Stomach (tissue), 9 donors: ENCODE measurements around the gene TMEM123. TPM values are rescaled to one million over a fixed set of nuclear protein-coding genes. Genes with fewer than 3 reads are reported as not detected.
A peak's percentile ranks its signal among the peaks of the same experiment; 100 is the strongest.

Experiments
- DNase-seq, 2 donors: peaks; one replicate each; pipeline versions ENCODE4 v3.0.0 to v3.0.0-alpha.2; 2013 to 2019
- H3K27ac ChIP-seq, 5 donors: fragments of 200-600 bp in 4 of 5; sonication (generic) in 4 of 5; one replicate each; pipeline ENCODE4 v1.5.1; 2013 to 2019; ENCODE audit warnings: mild to moderate bottlenecking in 1 of 5, moderate library complexity in 1 of 5
- H3K27me3 ChIP-seq, 3 donors: fragments of 200-600 bp; sonication (generic); one replicate each; pipeline ENCODE4 v1.5.1; 2017 to 2019; ENCODE audit warnings: mixed run types in 1 of 3
- H3K36me3 ChIP-seq, 4 donors: fragments of 200-600 bp; sonication (generic); 1 replicate in 3 of 4; 2 replicates in 1 of 4; pipeline ENCODE4 v1.5.1; 2016 to 2019
- H3K4me1 ChIP-seq, 4 donors: fragments of 200-600 bp; sonication (generic); one replicate each; pipeline ENCODE4 v1.5.1; 2016 to 2019
- H3K4me3 ChIP-seq, 4 donors: fragments of 200-600 bp; sonication (generic) in 3 of 4; one replicate each; pipeline ENCODE4 v1.5.1; 2016 to 2019; ENCODE audit warnings: mild to moderate bottlenecking in 1 of 4
- H3K9me3 ChIP-seq, 4 donors: fragments of 200-600 bp; sonication (generic); one replicate each; pipeline ENCODE4 v1.5.1; 2016 to 2019
- EP300 ChIP-seq: sonication (generic); formaldehyde crosslinking; IDR thresholded peaks from one replicate; pipeline ENCODE4 v1.6.1; 2017; ENCODE audit warnings: antibody characterized with exemption
- POLR2A ChIP-seq, 4 donors: fragments of 450-650 bp; IDR thresholded peaks; one replicate each; pipeline ENCODE4 v1.6.1; 2016; ENCODE audit warnings: antibody characterized with exemption in 4 of 4, control low read depth in 2 of 4, mild to moderate bottlenecking in 1 of 4, moderate library complexity in 1 of 4
- POLR2AphosphoS5 ChIP-seq, 3 donors: sonication (generic); formaldehyde crosslinking; IDR thresholded peaks; one replicate each; pipeline ENCODE4 v1.6.1; 2016; ENCODE audit warnings: antibody characterized with exemption in 3 of 3
- WGBS, 5 donors: extraction: QIAGEN DNeasy Blood & Tissue Kit in 3 of 5; methylation state at CpG; one replicate each; pipeline versions ENCODE4 v1.1.5 to v1.1.7; 2013 to 2018; 5-methylcytosine and 5-hydroxymethylcytosine counted together
- intact Hi-C: fragments of 100-400 bp; cut with DNase I; formaldehyde crosslinking; loops from one replicate; pipeline ENCODE4 v1.15.1; 2023; ENCODE audit warnings: low total_unique reads
- polyA plus RNA-seq, 3 donors: library from polyadenylated mRNA; stranded (reverse); fragments of 200-250 nt; gene quantifications; one replicate each; pipeline ENCODE4 v1.2.3, GENCODE V29; 2013
- total RNA-seq, 5 donors: library from RNA; depleted of rRNA; stranded (reverse); fragments of >200 nt; gene quantifications; one replicate each; pipeline versions ENCODE4 v1.1.0 to v1.2.3, GENCODE V29; 2014 to 2016
- TF ChIP-seq, protein P1 (sequence below), 7 experiments: fragments of 450-650 bp in 4 of 7; fragments of 200-600 bp in 3 of 7; sonication (generic) in 3 of 7; IDR thresholded peaks; one replicate each; pipeline ENCODE4 v1.5.1; 2016 to 2019; ENCODE audit warnings: antibody characterized with exemption in 7 of 7, control low read depth in 2 of 7, mild to moderate bottlenecking in 1 of 7
- donor health status: healthy with polysubstance abuse.
- donor health status: Bipolar disorder and iron deficiency.
- donor health status: healthy.

TMEM123 gene
- total and polyA plus RNA-seq, 8 donors = 16.2 to 226 (median 51.6) TPM

DNA sequence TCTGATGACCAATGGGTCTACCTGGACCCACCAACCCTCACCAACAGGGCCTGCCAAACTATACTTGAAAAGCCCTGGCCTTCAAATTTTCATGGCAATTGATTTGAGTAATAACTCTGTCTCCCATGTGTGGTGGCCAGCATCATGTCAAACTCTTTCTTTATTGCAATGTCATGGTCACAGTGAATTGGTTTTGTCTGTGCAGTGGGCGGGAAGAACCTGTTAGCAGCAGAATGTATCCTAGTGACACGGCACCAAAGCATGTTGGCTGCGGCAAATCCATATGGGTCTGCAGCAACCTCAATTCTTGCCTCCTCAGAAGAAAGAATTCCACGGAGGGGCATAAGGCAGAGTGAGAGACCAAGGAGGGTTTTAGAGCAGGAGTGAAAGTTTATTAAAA is 19.6 kb upstream of the TMEM123 start:
- WGBS, 5 donors = 96 to 100% (median 97%) methylated on average over 4 of the region's 4 CpGs
- Histone ChIP-seq H3K9me3 (no peaks in the 10 kb centered on the region), H3K27ac (peak overlapping the region in 1 of 5 donors; percentile 13), H3K27me3 (no peaks in the 10 kb centered on the region), H3K36me3 (no peaks in the 10 kb centered on the region), H3K4me3 (no peak overlapping the region), H3K4me1 (peaks cover 7 to 44% (median 33%) of the 10 kb centered on the region in 4 donors)
- intact Hi-C loops = no loop called here
- no peak for TF ChIP-seq POLR2AphosphoS5 (IDR thresholded peaks at IDR 0.05)
- no peak for TF ChIP-seq EP300
- DNase-seq = no peak

DNA sequence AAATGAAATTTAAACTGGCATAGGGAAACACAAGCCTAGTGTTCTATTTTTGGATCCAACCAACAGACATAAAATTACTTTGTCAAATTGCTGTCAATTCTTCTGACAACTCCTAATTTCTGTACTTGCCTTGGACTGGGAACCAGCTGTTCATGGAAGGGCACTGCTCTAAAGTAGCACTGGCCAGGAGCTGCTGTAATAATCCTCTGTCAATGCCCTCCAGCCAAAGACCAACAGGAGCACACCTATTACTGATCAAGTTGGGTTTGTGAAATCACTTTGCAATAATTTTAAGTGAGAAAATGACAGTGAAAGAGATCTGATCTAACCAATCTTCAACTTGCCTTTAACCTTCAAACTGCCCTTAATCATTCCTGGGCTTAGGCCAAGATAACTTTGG is 18.9 kb upstream of the TMEM123 start:
- no peaks in the 10 kb centered on the region for H3K36me3 ChIP-seq
- peaks cover 7 to 48% (median 31%) of the 10 kb centered on the region in 4 donors for H3K4me1 ChIP-seq
- DNase-seq = no peak
- H3K27me3 ChIP-seq = no peaks in the 10 kb centered on the region
- TF ChIP-seq, protein P1, sequence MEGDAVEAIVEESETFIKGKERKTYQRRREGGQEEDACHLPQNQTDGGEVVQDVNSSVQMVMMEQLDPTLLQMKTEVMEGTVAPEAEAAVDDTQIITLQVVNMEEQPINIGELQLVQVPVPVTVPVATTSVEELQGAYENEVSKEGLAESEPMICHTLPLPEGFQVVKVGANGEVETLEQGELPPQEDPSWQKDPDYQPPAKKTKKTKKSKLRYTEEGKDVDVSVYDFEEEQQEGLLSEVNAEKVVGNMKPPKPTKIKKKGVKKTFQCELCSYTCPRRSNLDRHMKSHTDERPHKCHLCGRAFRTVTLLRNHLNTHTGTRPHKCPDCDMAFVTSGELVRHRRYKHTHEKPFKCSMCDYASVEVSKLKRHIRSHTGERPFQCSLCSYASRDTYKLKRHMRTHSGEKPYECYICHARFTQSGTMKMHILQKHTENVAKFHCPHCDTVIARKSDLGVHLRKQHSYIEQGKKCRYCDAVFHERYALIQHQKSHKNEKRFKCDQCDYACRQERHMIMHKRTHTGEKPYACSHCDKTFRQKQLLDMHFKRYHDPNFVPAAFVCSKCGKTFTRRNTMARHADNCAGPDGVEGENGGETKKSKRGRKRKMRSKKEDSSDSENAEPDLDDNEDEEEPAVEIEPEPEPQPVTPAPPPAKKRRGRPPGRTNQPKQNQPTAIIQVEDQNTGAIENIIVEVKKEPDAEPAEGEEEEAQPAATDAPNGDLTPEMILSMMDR (IDR thresholded peaks at IDR 0.05) = no peak
- TF ChIP-seq POLR2A (IDR thresholded peaks at IDR 0.05) (no peak), EP300 (no peak), POLR2AphosphoS5 (IDR thresholded peaks at IDR 0.05) (no peak)
- intact Hi-C loops = no loop called here
- H3K27ac ChIP-seq = no peak overlapping the region
- H3K9me3 ChIP-seq = no peaks in the 10 kb centered on the region
- no peak overlapping the region for H3K4me3 ChIP-seq

DNA sequence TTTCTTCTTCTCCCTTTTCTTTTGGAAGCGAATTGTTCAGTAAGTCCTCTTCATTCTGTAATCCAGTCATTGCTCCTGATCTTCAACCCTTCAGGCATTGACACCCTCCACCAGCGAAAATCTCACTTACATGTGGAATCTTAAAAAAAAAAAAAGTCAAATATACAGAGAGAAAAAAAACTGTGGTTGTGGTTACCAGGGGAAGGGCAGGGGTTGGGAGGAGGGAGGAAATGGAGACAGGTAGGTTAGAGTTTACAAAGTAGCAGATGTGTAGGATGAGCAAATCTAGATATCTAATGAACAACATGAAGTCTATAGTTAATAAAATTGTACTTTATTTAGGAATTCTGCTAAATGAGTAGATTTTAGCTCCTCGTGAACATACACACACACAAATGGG is 17.7 kb upstream of the TMEM123 start:
- no peaks in the 10 kb centered on the region for H3K9me3 ChIP-seq
- H3K4me3 ChIP-seq = no peak overlapping the region
- DNase-seq = no peak
- intact Hi-C loops = no loop called here
- TF ChIP-seq POLR2AphosphoS5 (IDR thresholded peaks at IDR 0.05) = no peak
- H3K4me1 ChIP-seq = peaks cover 7 to 43% (median 25%) of the 10 kb centered on the region in 4 donors
- no peak overlapping the region for H3K27ac ChIP-seq
- H3K27me3 ChIP-seq = no peaks in the 10 kb centered on the region
- H3K36me3 ChIP-seq = no peaks in the 10 kb centered on the region
- WGBS, 5 donors = 82 to 94% (median 90%) methylated on average over 3 of the region's 3 CpGs

DNA sequence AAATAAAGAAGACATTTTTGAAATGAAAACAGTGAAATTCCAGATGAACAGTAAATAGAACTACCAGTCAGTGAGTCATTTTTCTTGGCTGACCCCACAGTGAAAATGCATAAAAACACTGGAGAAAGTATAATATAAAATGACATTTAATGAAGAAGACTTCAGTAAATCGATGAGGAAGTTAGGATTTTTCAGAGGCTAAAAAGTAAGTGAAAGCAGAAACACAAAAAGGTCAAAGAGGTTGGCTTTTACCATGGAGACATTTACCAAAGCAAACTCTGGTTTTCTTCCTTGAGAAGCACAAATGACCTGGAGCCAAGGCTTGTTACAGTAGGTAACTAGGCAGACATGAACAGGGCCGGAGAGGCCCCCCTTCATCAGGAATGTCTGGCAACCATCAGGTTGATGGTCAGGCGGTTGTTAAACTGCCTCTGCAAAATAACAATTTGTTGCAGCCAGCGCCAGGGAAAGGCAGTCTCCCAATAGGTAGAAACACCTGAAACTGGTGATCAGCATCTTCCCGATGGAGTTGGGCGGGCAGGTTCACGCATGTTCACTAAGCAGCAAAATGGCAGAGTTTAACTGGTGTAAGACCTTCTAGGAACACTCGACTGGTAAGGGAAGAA is 16.7 kb upstream of the TMEM123 start:
- intact Hi-C loops = no loop called here
- no peak for TF ChIP-seq POLR2AphosphoS5 (IDR thresholded peaks at IDR 0.05)
- TF ChIP-seq, protein P1 (IDR thresholded peaks at IDR 0.05) = no peak
- TF ChIP-seq EP300 = no peak
- TF ChIP-seq POLR2A (IDR thresholded peaks at IDR 0.05) = no peak
- peak overlapping the region in 4 of 5 donors; percentile 24 to 80 (median 44) for H3K27ac ChIP-seq
- no peaks in the 10 kb centered on the region for H3K36me3 ChIP-seq
- peak in 1 of 2 donors; percentile 55 for DNase-seq
- WGBS, 5 donors = 72 to 82% (median 76%) methylated on average over 8 of the region's 8 CpGs
- no peaks in the 10 kb centered on the region for H3K27me3 ChIP-seq
- no peak overlapping the region for H3K4me3 ChIP-seq
- H3K9me3 ChIP-seq = no peaks in the 10 kb centered on the region
- H3K4me1 ChIP-seq = peaks cover 7 to 43% (median 25%) of the 10 kb centered on the region in 4 donors

DNA sequence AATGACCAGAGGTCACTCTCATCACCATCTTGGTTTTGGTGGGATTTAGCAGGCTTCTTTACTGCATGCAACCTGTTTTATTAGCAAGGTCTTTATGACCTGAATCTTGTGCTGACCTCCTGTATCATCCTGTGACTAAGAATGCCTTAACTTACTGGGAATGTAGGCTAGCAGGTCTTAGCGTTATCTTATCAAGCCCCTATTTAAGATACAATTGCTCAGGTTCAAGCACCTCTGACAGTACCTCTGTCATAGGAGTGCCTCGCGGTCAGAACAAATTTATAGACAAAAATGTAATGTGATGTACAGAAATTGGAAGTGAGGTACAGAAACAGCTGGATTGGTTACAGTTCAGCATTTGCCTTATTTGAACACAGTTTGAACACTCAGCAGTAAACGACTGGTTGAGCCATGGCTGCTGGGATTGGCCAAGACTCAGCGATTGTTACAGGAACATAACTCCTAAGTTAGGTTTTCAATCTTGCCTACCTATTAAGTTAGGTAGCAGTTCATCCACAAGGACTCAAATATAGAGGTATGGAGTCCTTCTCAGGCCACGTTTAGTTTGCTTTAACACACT is 16.1 kb upstream of the TMEM123 start:
- H3K27ac ChIP-seq = peak overlapping the region; percentile 36 to 80 (median 45)
- TF ChIP-seq POLR2A (IDR thresholded peaks at IDR 0.05) = no peak
- no peak for TF ChIP-seq EP300
- no peak for TF ChIP-seq POLR2AphosphoS5 (IDR thresholded peaks at IDR 0.05)
- TF ChIP-seq, protein P1 (IDR thresholded peaks at IDR 0.05) = no peak
- H3K36me3 ChIP-seq = no peaks in the 10 kb centered on the region
- no peaks in the 10 kb centered on the region for H3K27me3 ChIP-seq
- no peaks in the 10 kb centered on the region for H3K9me3 ChIP-seq
- peaks cover 7 to 41% (median 25%) of the 10 kb centered on the region in 4 donors for H3K4me1 ChIP-seq
- no peak overlapping the region for H3K4me3 ChIP-seq
- WGBS, 5 donors = 62 to 71% (median 64%) methylated on average over 6 of the region's 6 CpGs
- intact Hi-C loops = no loop called here
- no peak for DNase-seq
